HL-60/S4 (cell line): Measurements from ENCODE around the gene SHISA8.
"Not testable (repeated sequence)": the region's sequence is repeated elsewhere in the genome, so short reads cannot be mapped to it uniquely, and the experiment has no call there.

Source experiments
- in situ Hi-C: fragments of 300-500 bp; cut with MboI; formaldehyde crosslinking; loops from 2 replicates; pipeline ENCODE4 v1.14.3; 2022; ENCODE audit warnings: low sequenced_read_pairs

SHISA8 gene

DNA sequence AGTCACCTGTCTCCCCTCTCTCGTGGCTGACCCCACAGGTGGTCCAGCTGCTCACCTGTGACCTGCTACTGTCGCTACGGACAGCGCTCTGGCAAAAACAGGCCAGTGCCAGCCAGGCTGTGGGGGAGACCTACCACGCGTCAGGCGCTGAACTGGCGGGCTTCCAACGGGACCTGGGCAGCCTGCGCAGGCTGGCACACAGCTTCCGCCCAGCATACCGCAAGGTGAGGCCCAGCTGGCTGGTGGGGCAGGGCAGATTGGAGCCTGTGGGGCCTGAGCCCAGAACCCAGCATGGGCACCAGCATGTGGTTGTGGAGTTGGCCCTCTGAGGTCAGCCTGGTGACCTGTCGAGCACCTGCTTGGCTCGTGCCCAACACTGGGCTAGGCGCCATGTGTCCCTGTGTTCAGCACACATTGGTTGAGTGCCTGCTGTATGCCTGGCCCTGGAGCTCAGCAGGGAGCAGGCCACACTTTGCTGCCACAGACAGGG is 11.9 kb downstream of the SHISA8 start:
- in situ Hi-C loops, result no loop called here

DNA sequence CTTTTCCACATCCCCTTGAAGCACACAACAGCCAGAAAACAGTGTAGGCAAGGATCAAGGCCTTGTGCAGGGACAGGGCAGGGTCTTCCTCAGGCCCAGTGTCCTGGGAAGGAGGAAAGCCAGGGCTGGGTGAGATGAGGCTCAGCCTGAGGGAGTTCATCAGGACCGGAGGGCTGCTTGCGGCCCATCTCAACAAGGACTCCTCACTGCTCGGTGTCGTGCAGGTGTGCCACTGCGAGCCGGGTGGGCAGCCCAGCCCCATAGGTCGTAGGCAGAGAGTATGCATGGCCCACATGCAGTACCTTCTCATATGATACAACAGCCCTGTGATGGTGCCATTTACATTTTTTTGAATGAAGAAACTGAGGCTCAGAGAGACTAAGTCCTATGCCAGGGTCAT is 12.9 kb downstream of the SHISA8 start:
- in situ Hi-C loops, result no loop called here

GRCh38 chr22:41900652-41901312 is 14.1 kb downstream of the SHISA8 start:
- in situ Hi-C loops, result no loop called here

DNA sequence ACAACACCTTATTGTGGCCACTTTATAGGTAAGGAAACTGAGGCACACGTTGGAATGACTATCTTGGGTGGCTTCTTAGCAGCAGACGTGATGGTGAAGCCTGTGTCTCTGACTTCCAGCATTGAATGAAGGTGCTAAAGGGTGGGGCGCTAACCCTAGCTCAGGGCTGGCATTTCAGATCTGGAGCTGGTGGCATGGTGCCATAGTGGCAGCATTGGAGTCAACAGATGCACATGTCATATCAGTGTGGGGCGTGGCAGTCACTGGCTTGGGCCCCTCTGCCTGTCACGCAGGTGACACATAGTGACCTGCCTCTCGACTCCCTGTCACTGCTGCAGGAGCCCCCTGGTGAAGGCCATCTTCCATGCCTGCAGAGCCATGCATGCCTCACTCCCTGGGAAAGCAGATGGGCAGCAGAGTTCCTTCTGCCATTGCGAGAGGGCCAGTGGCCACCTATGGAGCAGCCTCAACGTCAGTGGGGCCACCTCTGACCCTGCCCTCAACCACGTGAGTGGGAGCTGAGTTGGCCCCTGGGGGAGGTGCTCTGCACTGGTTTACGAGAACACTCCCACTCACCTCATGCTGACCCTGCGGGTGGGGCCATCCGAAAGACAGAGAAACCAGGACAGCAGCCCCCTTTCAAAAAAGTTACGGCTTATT is 14.8 kb downstream of the SHISA8 start:
- in situ Hi-C loops, result no loop called here

GRCh38 chr22:41899110-41899509 is 15.8 kb downstream of the SHISA8 start:
- in situ Hi-C loops, result no loop called here

GRCh38 chr22:41898645-41899044 is 16.2 kb downstream of the SHISA8 start:
- in situ Hi-C loops, result no loop called here

DNA sequence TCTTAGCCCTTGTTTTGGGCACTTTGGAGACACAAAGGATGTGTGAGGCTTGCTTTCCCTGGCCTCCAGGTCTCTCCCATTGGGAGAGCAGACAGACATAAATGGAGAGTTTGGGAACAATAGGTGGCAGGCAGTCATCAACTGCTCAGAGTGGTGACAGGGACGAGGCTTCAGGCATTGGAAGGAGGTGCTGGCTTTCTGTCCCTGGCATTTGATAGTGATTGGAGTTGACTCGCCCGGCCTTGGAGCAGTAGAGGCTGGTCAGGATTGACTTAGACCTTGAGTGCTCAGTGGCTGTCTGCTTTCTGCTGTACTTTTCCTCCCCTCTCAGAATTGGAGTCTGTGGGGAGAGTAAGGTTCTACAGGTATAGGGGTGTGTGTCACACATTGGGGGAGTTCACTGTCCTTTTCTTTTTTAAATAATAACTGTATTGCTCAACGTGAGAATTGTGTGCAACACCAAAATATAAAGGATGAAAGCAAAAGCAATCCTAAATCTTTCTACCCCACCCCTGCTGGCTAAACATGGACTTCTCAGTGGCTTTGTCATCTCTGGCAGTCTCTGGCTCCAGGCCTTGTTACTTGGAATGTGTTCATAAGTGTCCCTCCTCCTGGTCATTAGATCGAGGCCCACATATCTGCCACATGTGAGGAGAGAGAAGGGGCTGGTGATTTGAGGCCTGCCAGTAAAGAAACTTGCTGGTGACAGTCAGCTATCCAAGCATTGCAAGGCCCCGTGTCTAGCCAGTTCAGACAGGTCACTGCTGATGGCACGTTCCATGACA is 21.1 kb downstream of the SHISA8 start:
- in situ Hi-C loops, result no loop called here

- in situ Hi-C loops, result no loop called here
Observed at GRCh38 chr22:41892721-41893120, 22.2 kb downstream of the SHISA8 start.

GRCh38 chr22:41891407-41891806 is 23.5 kb downstream of the SHISA8 start:
- in situ Hi-C loops, result no loop called here

DNA sequence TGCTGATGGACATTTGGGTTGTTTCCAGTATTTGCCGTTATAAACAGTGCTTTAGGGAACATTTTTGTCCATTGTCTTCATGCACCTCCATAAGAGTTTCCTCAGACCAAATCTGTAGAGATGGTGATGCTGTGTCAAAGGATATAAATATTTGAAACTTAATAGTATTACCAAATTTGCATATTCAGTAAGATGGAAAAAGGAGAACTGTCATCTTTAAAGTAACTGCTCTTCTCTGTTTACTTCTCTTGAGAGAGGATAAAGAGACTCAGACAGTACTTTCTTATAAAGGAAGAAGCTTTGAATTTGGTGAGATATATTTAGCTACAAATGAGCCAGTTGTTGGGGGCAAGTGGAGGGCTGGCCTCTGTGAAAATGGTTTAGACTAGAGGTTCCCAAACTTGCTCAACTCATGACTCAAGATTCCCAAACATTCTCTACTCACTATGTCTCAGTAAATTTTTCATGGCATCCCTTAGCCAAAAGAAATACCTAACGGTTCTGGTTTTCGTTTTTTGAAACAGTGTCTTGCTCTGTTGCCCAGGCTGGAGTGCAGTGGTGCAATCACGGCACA is 26.2 kb downstream of the SHISA8 start:
- in situ Hi-C loops, result no loop called here

DNA sequence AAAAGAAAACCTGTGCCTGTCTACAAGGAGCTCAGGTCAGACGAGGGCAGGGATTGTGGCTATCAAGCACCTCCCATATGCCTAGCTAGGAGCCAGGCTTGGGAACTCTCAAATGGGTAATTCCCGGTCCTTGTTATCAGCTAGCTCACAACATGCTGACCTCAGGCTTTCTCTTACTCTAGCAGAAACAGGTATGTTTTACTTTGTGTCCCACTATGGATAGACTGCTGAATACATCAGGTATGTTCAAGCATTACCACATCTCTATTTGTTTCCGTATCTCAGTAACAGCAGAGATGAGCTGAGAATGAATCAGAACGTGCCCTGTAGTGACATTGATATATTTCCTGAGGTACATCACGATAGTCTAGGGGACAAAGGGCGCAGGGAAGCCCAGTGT is 29.4 kb downstream of the SHISA8 start:
- in situ Hi-C loops, result no loop called here

GRCh38 chr22:41885116-41885515 is 29.8 kb downstream of the SHISA8 start:
- in situ Hi-C loops, result no loop called here

- in situ Hi-C loops, result no loop called here
Observed at GRCh38 chr22:41883400-41883799, 31.5 kb downstream of the SHISA8 start.

- in situ Hi-C loops, result no loop called here
Observed at GRCh38 chr22:41880653-41881052, 34.2 kb downstream of the SHISA8 start.

- in situ Hi-C loops, result no loop called here
Observed at GRCh38 chr22:41876675-41877074, 38.2 kb downstream of the SHISA8 start.

GRCh38 chr22:41876275-41876674 is 38.6 kb downstream of the SHISA8 start:
- in situ Hi-C loops, result no loop called here

GRCh38 chr22:41875531-41876270 is 39.2 kb downstream of the SHISA8 start:
- in situ Hi-C loops, result no loop called here

GRCh38 chr22:41874090-41874489 is 40.8 kb downstream of the SHISA8 start:
- in situ Hi-C loops, result no loop called here

GRCh38 chr22:41873391-41873790 is 41.5 kb downstream of the SHISA8 start:
- in situ Hi-C loops, result no loop called here

GRCh38 chr22:41870786-41871185 is 44.1 kb downstream of the SHISA8 start:
- in situ Hi-C loops, result no loop called here

GRCh38 chr22:41870081-41870480 is 44.8 kb downstream of the SHISA8 start:
- in situ Hi-C loops, result not testable (repeated sequence)
